Measurements from ENCODE around the gene MUC5B. TPM values are rescaled to one million over a fixed set of nuclear protein-coding genes. Genes with fewer than 3 reads are reported as not detected.

The MUC5B gene
- total RNA-seq, 1 experiment from 2014 or later = 1.6 TPM

- no peak overlapping the region; the same call in 1 of the 2 replicates for H3K27ac Mint-ChIP-seq
- ATAC-seq (no peak), DNase-seq (ENCODE audit: low spot score) (no peak)
- no peaks in the 10 kb centered on the region for H3K4me1 Mint-ChIP-seq
- POLR2A ChIA-PET = no interaction called here
- H3K27me3 Mint-ChIP-seq (ENCODE audit: low read depth) = no peaks in the 10 kb centered on the region
- no peak overlapping the region for H3K4me3 Mint-ChIP-seq
- peaks cover 15% of the 10 kb centered on the region for H3K36me3 Mint-ChIP-seq
- no peak for TF ChIP-seq TCF7 (CRISPR knock-in tag; IDR thresholded peaks at IDR 0.05; ENCODE audit: low read depth)
- TF ChIP-seq EMX1 (CRISPR knock-in tag; IDR thresholded peaks at IDR 0.05) = no peak
- TF ChIP-seq MXD4 (CRISPR knock-in tag; IDR thresholded peaks at IDR 0.05; ENCODE audit: borderline replicate concordance) = no peak
- TF ChIP-seq USF1 (CRISPR knock-in tag; IDR thresholded peaks at IDR 0.05) = no peak
- TF ChIP-seq SMAD3 (CRISPR knock-in tag; IDR thresholded peaks at IDR 0.05; ENCODE audit: borderline replicate concordance) = no peak
- TF ChIP-seq KAT7 (CRISPR knock-in tag; IDR thresholded peaks at IDR 0.05; ENCODE audit: borderline replicate concordance) = no peak
- no peak for TF ChIP-seq ZNF671 (CRISPR knock-in tag; IDR thresholded peaks at IDR 0.05)
- no peak for TF ChIP-seq ZNF219 (CRISPR knock-in tag; IDR thresholded peaks at IDR 0.05; ENCODE audit: borderline replicate concordance)
- TF ChIP-seq NFE2L1 (CRISPR knock-in tag; IDR thresholded peaks at IDR 0.05) = no peak
- TF ChIP-seq GRHL2 (CRISPR knock-in tag; IDR thresholded peaks at IDR 0.05; ENCODE audit: insufficient replicate concordance, severe bottlenecking) = no peak
- TF ChIP-seq MAX (CRISPR knock-in tag; IDR thresholded peaks at IDR 0.05) = no peak
- TF ChIP-seq, protein P1, sequence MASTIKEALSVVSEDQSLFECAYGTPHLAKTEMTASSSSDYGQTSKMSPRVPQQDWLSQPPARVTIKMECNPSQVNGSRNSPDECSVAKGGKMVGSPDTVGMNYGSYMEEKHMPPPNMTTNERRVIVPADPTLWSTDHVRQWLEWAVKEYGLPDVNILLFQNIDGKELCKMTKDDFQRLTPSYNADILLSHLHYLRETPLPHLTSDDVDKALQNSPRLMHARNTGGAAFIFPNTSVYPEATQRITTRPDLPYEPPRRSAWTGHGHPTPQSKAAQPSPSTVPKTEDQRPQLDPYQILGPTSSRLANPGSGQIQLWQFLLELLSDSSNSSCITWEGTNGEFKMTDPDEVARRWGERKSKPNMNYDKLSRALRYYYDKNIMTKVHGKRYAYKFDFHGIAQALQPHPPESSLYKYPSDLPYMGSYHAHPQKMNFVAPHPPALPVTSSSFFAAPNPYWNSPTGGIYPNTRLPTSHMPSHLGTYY (CRISPR knock-in tag; IDR thresholded peaks at IDR 0.05) = no peak
- TF ChIP-seq HMGA2 (CRISPR knock-in tag; IDR thresholded peaks at IDR 0.05) = no peak
- TF ChIP-seq NR3C1 (CRISPR knock-in tag; conservative IDR thresholded peaks at IDR 0.05; ENCODE audit: low read depth) = no peak
- CTCF ChIA-PET = no interaction called here
- no peaks in the 10 kb centered on the region; the same call in 1 of the 2 replicates for H3K9me3 Mint-ChIP-seq
Observed at GRCh38 chr11:1290052-1291040, 67.5 kb downstream of the MUC5B start.

GRCh38 chr11:1291295-1292017, 68.6 kb downstream of the MUC5B start:
- Mint-ChIP-seq H3K4me3 (no peak overlapping the region), H3K27ac (no peak overlapping the region), H3K9me3 (no peaks in the 10 kb centered on the region; the same call in 1 of the 2 replicates), H3K27me3 (ENCODE audit: low read depth) (no peaks in the 10 kb centered on the region), H3K36me3 (peaks cover 11% of the 10 kb centered on the region), H3K4me1 (no peaks in the 10 kb centered on the region)
- no peak for TF ChIP-seq MAX (CRISPR knock-in tag; IDR thresholded peaks at IDR 0.05)
- TF ChIP-seq, protein P2, sequence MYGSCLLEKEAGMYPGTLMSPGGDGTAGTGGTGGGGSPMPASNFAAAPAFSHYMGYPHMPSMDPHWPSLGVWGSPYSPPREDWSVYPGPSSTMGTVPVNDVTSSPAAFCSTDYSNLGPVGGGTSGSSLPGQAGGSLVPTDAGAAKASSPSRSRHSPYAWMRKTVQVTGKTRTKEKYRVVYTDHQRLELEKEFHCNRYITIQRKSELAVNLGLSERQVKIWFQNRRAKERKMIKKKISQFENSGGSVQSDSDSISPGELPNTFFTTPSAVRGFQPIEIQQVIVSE (CRISPR knock-in tag; IDR thresholded peaks at IDR 0.05; ENCODE audit: borderline replicate concordance) = no peak
- ATAC-seq = no peak
- no peak for DNase-seq (ENCODE audit: low spot score)
- ChIA-PET POLR2A (no interaction called here), CTCF (no interaction called here)

- no peak overlapping the region for H3K4me3 Mint-ChIP-seq
- DNase-seq (ENCODE audit: low spot score) (no peak), ATAC-seq (no peak)
- ChIA-PET POLR2A (no interaction called here), CTCF (no interaction called here)
- H3K27me3 Mint-ChIP-seq (ENCODE audit: low read depth) = no peaks in the 10 kb centered on the region
- H3K27ac Mint-ChIP-seq = peak overlapping the region; percentile 58
- H3K4me1 Mint-ChIP-seq = no peaks in the 10 kb centered on the region
- H3K9me3 Mint-ChIP-seq = no peaks in the 10 kb centered on the region
- peaks cover 4% of the 10 kb centered on the region for H3K36me3 Mint-ChIP-seq
- no peak for TF ChIP-seq HMGA2 (CRISPR knock-in tag; IDR thresholded peaks at IDR 0.05)
- no peak for TF ChIP-seq ZNF219 (CRISPR knock-in tag; IDR thresholded peaks at IDR 0.05; ENCODE audit: borderline replicate concordance)
- no peak for TF ChIP-seq ATF2 (CRISPR knock-in tag; IDR thresholded peaks at IDR 0.05; ENCODE audit: borderline replicate concordance, low read depth)
- TF ChIP-seq, protein P3, sequence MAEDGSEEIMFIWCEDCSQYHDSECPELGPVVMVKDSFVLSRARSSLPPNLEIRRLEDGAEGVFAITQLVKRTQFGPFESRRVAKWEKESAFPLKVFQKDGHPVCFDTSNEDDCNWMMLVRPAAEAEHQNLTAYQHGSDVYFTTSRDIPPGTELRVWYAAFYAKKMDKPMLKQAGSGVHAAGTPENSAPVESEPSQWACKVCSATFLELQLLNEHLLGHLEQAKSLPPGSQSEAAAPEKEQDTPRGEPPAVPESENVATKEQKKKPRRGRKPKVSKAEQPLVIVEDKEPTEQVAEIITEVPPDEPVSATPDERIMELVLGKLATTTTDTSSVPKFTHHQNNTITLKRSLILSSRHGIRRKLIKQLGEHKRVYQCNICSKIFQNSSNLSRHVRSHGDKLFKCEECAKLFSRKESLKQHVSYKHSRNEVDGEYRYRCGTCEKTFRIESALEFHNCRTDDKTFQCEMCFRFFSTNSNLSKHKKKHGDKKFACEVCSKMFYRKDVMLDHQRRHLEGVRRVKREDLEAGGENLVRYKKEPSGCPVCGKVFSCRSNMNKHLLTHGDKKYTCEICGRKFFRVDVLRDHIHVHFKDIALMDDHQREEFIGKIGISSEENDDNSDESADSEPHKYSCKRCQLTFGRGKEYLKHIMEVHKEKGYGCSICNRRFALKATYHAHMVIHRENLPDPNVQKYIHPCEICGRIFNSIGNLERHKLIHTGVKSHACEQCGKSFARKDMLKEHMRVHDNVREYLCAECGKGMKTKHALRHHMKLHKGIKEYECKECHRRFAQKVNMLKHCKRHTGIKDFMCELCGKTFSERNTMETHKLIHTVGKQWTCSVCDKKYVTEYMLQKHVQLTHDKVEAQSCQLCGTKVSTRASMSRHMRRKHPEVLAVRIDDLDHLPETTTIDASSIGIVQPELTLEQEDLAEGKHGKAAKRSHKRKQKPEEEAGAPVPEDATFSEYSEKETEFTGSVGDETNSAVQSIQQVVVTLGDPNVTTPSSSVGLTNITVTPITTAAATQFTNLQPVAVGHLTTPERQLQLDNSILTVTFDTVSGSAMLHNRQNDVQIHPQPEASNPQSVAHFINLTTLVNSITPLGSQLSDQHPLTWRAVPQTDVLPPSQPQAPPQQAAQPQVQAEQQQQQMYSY (CRISPR knock-in tag; IDR thresholded peaks at IDR 0.05) = no peak
- TF ChIP-seq USF1 (CRISPR knock-in tag; IDR thresholded peaks at IDR 0.05) = no peak
Observed at GRCh38 chr11:1292018-1292643, 69.3 kb downstream of the MUC5B start.

Data from WTC11 (cell line).